Bronchial epithelial cell (primary cell): ENCODE measurements around the gene MAK. TPM values are rescaled to one million over a fixed set of nuclear protein-coding genes. Genes with fewer than 3 reads are reported as not detected.
A peak's percentile ranks its signal among the peaks of the same experiment; 100 is the strongest.
"Not testable (repeated sequence)": the region's sequence is repeated elsewhere in the genome, so short reads cannot be mapped to it uniquely, and the experiment has no call there.

ENCODE experiments used
- DNase-seq: peaks from one replicate; pipeline ENCODE4 v3.0.0-alpha.2; 2010; ENCODE audit warnings: low read depth
- FAIRE-seq: peaks from 2 replicates; lab custom pipeline; 2011; peaks lifted over from hg19 to GRCh38; lab: Jason Lieb, UNC
- H3K27me3 ChIP-seq: 2 replicates; pipeline ENCODE4 v1.5.1; 2011; ENCODE audit warnings: low read length; ENCODE audit not compliant: control insufficient read depth, insufficient read depth
- H3K36me3 ChIP-seq: 2 replicates; pipeline ENCODE4 v1.5.1; 2011; ENCODE audit warnings: low read length; ENCODE audit not compliant: control insufficient read depth, insufficient read depth
- H3K4me3 ChIP-seq: 2 replicates; pipeline ENCODE4 v1.5.1; 2011; ENCODE audit warnings: mild to moderate bottlenecking, low read depth, low read length, control low read depth
- total RNA-seq: library from RNA; depleted of rRNA; stranded (reverse); fragments of >200 nt; gene quantifications from 2 replicates; pipeline ENCODE4 v1.2.1, GENCODE V29; 2014
- TF ChIP-seq, protein P1 (sequence below): IDR thresholded peaks from 2 replicates; pipeline ENCODE4 v1.5.1; 2011; ENCODE audit warnings: mild to moderate bottlenecking, moderate library complexity, low read length, control low read depth, inconsistent platforms; ENCODE audit not compliant: insufficient read depth, severe bottlenecking

Gene MAK
- total RNA-seq, 1 donor from 2014 or later = not detected

DNA sequence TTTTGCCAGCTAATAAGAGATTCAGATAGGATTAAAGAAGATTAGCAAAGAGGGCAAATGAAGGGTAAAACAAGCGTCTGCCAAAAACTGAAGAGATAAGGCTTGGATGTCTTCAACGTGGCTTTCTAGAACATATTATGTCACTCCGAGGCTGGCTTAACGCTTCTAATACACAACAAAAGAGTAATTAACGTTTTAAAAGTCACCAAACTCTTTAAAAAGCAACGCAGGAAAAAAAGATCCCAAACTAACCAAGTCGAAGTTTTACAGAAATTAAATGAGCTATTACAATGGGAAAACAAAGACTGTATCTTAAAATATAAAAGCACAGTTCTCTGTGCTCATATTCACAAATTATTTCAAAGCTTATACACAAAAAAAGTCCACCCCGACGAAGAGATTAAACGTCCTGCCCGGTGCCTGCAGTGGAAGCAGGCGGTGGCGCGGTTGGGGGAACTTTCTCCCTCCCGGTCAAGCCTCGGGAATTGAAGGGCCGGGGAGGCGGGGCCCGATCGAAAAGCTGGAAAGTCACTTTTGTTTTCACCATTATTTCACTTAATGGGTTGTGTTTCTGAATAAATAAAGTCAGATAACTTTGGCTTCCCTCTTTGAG, 1.2 kb downstream of the MAK start:
- FAIRE-seq (no peak), DNase-seq (peak; percentile 3)
- Histone ChIP-seq H3K27me3 (no peaks in the 10 kb centered on the region), H3K4me3 (peak overlapping the region; percentile 48), H3K36me3 (no peaks in the 10 kb centered on the region)
- TF ChIP-seq, protein P1, sequence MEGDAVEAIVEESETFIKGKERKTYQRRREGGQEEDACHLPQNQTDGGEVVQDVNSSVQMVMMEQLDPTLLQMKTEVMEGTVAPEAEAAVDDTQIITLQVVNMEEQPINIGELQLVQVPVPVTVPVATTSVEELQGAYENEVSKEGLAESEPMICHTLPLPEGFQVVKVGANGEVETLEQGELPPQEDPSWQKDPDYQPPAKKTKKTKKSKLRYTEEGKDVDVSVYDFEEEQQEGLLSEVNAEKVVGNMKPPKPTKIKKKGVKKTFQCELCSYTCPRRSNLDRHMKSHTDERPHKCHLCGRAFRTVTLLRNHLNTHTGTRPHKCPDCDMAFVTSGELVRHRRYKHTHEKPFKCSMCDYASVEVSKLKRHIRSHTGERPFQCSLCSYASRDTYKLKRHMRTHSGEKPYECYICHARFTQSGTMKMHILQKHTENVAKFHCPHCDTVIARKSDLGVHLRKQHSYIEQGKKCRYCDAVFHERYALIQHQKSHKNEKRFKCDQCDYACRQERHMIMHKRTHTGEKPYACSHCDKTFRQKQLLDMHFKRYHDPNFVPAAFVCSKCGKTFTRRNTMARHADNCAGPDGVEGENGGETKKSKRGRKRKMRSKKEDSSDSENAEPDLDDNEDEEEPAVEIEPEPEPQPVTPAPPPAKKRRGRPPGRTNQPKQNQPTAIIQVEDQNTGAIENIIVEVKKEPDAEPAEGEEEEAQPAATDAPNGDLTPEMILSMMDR = no peak

DNA sequence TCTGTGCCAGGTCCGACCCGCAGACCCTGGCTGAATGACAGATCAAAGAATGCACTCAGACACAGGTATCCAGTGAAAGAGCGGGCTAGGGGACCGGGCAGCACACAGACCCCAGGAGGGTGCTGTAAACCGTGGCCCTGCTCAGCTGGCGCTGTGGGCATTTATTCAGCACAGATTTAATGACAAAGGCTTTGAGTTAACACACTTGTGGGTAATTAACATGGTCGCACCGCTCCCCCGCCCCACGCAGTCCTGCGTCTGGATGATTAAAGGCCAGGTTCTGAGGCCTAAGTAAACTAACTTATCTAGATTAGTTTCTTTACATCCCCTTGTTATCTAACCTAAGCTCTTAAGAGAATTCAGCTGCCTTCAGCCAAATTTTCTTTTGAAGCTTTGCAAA, 3.5 kb downstream of the MAK start:
- DNase-seq (no peak), FAIRE-seq (no peak)
- Histone ChIP-seq H3K27me3 (no peaks in the 10 kb centered on the region), H3K36me3 (no peaks in the 10 kb centered on the region), H3K4me3 (no peak overlapping the region)
- TF ChIP-seq, protein P1 = no peak

DNA sequence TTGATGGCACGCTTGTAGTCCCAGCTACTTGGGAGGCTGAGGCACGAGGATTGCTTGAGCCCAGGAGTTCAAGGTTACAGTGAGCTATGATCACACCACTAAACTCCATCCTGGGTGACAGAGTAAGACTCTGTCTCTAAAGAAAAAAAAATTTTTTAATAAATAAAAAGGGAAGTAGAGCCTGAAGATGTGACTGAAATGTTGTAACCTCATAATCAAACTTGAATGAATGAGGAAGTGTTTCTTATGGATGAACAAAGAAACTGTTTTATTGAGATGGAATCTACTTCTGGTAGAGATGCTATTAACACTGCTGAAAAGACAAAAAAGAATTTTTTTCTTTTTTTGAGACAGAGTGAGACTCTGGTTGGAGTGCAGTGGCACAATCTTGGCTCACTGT, 6.7 kb downstream of the MAK start:
- Histone ChIP-seq H3K27me3 (no peaks in the 10 kb centered on the region), H3K36me3 (no peaks in the 10 kb centered on the region), H3K4me3 (no peak overlapping the region)
- DNase-seq (no peak), FAIRE-seq (no peak)
- TF ChIP-seq, protein P1 = no peak

DNA sequence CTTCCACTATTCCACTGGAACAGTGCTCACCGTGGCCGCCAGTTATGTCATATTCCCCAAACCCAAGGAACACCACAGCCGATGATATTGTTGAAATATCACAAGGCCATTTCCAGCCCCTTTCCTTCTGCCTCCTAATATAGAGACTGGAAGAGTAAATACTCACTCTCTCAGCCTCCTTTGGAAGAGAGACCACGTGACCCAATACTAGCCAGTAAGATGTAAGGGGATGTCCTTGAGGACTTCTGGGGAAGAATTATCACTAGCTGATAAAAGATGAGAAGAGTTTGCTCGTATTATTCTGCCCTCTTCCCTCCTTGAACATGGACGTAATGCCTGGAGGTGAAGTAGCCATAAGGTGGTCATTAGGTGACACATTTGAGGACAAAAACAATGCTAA, 13.5 kb downstream of the MAK start:
- DNase-seq (no peak), FAIRE-seq (no peak)
- H3K4me3 ChIP-seq = no peak overlapping the region
- TF ChIP-seq, protein P1 = no peak
- no peaks in the 10 kb centered on the region for H3K36me3 ChIP-seq
- no peaks in the 10 kb centered on the region for H3K27me3 ChIP-seq

DNA sequence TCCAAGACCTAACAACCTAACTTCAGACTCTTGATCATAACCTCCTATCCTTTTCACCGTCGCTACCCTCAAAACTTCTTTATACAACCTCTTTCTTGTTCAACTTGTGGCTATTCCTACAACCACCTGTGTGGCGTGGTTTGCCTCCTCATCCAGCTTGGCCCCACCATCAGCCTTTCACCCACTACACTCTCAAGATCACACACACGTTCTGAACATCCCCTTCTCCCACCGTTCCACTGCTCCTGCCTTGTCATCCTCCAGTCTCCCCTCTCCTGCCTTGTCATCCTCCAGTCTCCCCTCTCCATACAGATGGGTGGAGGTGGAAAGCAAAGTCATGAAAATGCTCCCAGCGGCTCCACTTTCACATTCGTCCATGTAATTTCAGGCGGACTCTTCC, 14.0 kb downstream of the MAK start:
- TF ChIP-seq, protein P1 = no peak
- Histone ChIP-seq H3K27me3 (no peaks in the 10 kb centered on the region), H3K4me3 (no peak overlapping the region), H3K36me3 (no peaks in the 10 kb centered on the region)
- DNase-seq (no peak), FAIRE-seq (peak; percentile 43)

DNA sequence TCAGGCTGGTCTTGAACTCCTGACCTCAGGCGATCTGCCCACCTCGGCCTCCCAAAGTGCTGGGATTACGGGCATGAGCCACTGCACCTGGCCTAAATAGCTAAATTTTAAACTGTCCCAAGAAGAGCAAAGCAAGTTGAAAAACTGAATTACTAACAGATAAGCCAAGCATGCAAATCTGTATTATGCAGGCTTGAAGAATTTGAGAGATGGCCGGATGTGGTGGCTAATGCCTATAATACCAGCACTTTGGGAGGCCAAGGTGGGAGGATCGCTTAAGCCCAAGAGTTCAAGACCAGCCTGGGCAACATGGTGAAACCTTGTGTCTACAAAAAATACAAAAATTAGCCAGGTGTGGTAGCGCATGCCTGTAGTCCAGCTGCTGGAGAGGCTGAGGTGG, 24.2 kb downstream of the MAK start:
- H3K4me3 ChIP-seq, H3K36me3 ChIP-seq, FAIRE-seq, DNase-seq, H3K27me3 ChIP-seq: not testable (repeated sequence)
